CD1c-positive myeloid dendritic cell (primary cell): Measurements from ENCODE around the gene E2F6.
"Not testable (repeated sequence)": the region's sequence is repeated elsewhere in the genome, so short reads cannot be mapped to it uniquely, and the experiment has no call there.

ENCODE experiments used
- DNase-seq: peaks from one replicate; pipeline ENCODE4 v3.0.0-alpha.2; 2016; ENCODE audit errors: extremely low spot score

The E2F6 gene

DNA sequence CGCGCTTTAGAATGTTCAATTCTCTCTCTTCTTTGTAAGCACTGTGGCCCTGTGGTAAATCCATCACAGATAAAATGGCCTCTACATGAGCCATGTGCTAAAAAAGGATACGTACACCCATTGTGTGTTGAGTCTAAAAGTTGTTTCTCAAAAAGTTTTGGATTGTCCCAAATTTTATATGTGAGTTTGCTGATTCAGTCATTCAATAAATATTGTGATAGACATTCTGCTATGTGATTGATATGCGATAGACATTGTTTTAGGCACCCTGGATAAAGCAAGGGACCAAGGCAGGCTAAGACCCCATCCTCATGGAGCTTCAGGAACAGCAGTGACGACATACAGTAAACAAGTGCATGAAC lies 53.5 kb downstream of the E2F6 start:
- no peak for DNase-seq

DNA sequence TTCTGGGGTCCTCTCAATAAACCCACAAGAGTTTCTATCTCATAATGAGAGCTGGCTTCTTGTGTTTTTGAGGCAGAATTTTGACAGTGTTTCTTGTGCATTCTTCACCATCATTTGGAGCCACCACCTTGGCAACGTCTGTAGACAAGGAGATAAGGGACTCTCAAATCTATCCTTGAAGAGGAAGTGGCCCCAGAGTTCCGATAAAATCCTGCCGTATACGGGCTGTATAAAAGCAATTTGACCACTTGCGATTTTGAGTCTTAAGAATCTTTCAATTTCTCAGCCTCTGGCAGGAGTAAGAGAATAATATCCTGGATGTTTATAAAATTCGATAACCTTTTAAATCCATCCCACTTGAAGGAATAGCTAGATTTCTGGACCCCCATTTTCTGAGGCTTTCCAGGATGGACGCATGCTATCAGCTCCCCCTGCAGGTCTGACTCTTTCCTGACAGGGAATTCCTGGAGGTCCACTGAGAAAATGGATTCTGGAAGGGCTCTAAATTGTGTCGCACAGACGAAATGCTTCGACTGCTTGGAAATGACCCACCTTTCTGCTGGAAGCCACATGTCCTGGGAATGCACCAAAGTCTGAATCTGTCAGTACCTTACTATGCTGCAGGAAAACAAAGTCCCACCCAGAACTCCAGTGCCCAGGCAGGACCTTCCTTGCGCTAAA lies 54.1 kb downstream of the E2F6 start:
- peak; percentile 29 for DNase-seq

DNA sequence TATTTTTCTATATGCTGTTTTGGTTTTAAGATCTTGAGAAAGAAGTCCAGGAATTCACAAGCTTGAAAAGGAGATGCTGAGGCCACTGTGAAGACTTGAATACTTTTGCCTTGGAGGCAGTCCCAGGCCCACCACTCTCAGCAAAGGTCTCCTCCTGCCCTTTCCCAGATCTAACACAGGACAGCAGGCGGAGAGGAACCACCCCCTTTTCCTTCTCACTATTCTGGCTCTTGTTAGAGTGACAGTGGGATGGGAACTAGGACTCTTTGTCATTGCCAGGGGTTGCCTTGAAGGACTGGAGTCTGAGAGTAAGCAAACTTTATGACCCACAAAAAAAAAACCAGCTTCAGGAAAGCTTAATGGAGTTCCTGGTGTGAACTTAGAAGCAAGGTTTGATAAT lies 54.7 kb downstream of the E2F6 start:
- no peak for DNase-seq

DNA sequence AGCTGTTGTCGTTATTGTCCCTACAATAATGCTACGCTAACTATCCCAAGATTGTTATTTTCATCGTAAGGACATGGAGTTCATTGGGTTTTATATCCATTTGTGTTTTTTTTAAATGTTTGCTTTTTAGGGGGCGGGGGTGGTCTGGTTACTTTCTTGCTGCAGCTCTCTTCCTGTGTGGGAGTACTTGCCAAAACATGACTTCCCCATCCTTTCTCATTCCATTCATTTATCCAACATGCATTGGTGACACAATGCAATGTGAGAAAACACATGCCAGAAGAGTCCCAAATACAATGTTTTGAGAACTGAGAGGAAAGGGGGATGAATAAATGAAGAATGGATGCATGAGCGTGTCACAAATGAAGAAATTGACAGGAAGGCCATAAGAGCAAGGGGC lies 55.9 kb downstream of the E2F6 start:
- no peak for DNase-seq

DNA sequence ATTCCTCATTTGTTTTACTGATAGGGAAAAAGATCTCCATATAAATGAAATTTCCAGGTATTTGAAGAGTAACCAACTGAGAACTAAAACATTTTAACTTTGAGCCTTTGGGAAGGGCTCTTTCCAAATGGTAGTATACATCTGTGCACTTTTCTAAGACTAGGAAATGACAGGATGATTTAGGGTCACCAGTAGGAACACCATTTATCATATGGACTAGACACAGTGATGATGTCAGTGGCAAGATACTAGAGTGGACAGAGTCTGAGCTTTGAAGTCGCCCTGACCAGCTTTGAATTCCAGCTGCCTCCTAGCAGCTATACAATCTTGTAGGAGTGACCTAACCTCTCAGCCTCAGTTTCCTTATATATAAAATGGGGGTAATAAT lies 56.4 kb downstream of the E2F6 start:
- DNase-seq, result no peak

DNA sequence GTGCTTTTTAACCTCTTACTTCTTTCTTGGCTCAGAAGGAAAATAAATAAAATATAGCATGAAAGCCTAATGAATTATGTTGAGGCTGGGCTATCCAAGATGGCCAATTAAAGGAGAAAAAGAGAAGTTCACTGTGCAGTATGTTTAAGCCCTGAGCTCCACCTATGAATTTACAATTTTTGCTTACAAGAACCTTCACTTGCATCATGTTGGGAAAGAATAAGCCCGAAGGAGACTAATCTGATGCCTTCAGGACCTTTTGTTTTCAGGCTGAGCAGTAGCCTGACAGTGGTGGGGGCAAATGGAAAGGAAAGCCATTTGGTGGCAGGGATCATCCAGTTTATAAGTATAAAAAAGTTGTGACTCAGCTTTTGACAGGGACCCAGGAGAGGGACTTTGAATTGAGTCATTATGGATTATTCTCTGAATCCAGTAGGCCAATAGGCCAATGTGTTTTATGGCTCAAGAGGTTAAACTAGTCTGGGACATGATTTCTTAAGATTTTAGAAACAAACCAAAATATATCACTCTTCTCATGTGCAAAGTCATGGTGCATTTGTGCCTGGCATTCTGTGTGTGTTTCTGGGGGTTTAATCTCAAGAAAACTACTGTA lies 56.9 kb downstream of the E2F6 start:
- no peak for DNase-seq

DNA sequence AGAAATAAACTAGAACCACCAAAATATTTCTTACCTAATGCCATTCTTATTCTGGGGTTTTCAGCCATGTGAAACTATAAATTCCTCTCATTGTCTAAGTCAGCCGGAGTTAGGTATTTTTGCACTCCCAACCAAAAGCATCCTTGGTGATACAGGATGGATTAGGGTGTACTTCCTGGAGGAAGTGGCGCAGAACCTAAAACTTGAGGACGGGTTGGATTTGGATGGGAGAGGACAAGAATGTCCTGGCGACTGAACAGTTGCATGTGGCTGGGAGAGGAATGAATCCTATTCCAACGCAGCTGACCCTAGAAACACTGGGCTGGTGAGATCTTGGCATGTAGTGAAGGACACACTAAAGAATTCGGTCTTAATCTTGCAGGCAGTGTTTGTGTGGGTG lies 58.5 kb downstream of the E2F6 start:
- no peak for DNase-seq

DNA sequence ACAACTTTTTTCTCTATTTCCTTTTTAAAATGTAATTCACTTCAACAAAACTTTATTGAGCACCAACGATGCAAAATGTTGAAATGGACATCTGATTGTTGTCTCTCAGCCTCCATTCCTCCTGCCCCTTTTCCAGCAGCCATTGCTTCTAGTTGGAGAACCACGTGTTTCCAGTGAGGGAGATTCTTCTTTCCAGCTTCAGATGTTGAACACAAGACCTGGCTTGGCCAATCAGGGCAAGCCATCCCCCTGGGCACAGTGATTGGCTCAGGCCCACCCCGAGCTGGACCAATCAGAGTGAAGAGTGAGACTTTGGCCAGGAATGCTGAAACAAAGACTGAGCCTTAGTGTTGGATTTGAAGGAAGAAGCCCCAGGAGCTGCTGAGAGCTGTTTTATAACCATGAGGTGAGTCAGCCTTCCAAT lies 59.0 kb downstream of the E2F6 start:
- no peak for DNase-seq

DNA sequence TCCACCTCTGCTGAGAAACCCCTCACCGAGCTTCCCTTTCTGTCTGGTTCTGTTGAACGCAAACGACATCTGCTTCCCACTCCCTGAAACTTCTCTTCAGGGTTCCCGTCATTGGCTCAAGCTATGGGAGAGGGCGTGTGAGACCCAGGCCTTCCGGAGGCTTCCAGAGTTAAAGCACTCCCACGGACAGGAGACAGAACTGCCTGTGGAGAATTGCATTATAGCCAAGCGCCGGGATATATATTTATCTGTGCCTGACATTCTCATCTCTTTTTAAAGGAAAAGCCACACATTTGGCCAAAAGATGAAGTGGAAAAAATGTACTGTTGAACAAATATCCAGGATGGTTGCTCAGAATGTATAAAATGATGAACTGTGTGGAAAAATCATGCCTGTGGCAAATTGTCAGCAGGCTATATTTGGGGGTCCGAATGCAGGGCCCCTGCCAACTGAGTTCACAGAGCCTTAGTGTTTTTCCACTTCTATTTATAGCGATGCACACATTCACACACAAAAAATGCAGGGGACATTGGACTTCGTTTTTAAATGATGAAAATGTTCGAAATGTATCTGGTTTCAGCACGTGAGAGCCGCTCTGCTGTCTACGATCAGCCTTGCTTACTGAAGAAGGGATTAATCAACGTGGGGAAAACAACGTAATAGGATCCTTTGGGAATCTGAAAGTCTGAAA lies 59.5 kb downstream of the E2F6 start:
- no peak for DNase-seq

DNA sequence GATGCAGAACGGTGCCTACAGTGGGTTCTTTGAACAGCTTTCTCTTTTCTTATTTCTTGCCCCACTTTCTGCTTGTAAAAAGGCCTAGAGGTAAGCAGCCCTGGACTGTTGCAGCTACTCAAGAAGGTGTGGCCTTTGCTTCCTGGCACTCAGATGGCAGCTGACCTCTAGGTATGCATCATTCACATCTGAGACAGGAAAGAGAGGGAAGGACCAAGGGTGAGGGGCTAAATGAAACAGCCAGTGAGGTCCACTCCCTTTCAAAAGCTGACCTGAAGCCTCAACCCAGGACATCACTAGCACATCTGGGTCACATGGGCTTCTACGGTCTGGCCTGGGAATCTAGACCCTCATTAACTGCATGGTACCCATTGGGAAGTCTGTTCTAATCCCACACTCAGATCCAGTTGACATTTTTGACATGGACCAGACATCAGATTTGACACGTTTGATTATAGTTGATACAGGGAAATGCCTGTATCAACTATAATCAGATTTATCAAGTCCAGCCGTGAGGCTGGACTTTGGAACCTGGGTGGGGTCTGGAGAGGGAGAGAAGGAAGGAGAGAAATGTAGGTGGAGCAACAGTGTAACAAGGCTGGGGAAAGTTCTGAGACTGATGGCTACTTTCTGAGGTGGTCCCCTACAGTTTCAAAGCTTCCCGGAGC lies 60.2 kb downstream of the E2F6 start:
- DNase-seq, result no peak

DNA sequence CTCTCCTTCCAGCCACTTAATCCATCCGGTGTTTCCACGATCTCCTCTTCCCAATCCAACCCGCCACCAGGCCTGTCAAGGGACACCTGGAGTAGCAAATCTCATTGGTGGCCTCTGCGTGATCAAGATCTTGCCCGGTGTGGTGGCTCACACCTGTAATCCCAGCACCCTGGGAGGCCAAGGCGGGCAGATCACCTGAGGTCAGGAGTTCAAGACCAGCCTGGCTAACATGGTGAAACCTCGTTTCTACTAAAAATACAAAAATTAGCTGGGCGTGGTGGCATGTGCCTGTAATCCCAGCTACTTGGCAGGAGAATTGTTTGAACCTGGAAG lies 60.9 kb downstream of the E2F6 start:
- DNase-seq, result not testable (repeated sequence)

DNA sequence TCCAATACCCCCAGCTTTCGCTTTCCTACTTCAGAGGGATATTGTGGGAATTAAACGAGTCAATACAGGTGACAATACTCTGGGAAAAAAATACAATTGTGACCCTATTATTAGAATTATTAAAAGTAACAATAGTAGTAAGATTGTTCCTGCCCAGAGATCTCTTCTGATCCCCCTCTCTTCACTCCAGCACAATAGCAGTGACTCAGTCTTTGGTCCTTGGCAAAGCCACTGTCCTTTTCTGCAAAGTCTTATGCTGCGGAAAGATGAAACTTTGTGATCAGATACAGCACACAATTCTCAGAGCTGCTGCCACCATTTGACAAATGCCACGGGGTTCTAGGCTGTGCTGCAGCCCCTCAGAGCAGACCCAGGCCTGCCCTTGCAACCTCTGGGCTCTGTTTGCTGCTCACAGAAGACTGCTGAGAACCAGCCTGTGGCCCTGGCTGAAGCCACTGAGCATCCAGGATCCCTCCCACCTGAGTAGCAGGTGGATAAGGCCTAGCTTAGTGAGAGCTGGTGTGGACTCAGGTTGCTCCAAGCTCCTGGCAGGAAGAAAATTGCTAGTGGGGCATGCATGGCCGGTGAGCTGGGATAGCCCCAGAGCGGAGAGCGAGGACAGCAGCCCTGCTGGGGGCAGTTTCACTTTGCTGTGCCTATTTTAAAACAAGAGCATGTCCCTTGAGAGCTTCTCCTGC lies 61.4 kb downstream of the E2F6 start:
- no peak for DNase-seq

DNA sequence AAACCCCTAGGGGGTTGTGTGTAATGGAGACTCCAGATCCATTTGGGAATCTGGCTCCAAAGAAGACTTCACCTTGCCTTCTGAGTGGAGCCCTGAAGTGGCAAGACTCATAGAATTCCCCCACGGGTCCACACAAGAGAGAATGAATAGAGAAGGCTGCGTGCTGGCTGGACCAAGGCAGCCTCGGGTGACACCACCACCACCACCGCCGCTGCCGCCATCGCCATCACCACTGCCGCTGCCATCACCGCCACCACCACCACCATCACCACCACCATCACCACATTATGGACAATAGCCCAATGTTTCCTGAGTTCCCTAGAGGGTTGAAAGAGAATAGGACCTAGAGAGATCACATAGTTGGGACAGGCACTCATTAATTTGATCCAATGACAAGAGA lies 63.5 kb downstream of the E2F6 start:
- DNase-seq, result no peak

DNA sequence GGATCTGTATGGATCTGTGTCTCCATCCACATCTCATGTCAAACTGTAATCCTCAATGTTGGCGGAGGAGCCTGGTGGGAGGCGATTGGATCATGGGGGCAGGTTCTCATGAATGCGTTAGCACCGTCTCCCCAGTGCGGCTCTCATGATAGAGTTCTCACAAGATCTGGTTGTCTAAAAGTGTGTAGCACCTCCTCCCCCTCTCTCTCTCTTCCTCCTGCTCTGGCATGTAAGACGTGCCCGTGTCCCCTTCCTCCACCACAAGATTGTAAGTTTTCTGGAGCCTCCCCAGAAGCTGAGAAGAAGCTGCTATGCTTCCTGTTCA lies 66.6 kb downstream of the E2F6 start:
- DNase-seq, result no peak

DNA sequence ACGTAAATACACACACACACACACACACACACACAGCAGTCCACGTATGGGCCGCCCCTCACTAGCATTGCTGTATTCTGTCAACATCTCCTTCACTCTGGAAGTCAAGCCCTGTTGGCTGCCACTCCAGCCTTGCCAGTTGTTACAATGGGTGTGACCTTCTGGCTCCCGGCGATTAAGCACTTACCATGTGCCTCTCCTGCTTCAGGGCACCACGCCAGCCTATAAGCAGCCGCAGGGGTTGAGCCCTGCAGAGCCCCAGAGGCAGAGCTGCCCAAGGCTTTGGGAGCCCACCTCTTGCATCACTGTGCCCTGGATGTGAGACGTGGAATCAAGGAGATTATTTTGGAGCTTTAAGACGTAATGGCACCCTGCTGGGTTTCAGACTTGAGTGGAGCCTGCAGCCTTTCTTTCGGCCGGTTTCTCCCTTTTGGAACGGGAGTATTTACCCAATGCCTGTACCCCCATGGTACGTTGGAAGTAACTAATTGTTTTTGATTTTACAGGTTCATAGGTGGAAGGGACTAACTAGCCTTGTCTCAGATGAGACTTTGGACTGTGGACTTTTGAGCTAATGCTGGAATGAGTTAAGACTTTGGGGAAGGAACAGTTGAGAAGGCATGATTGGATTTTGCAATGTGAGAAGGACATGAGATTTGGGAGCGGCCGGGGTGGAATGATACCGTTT lies 67.1 kb downstream of the E2F6 start:
- DNase-seq, result no peak

DNA sequence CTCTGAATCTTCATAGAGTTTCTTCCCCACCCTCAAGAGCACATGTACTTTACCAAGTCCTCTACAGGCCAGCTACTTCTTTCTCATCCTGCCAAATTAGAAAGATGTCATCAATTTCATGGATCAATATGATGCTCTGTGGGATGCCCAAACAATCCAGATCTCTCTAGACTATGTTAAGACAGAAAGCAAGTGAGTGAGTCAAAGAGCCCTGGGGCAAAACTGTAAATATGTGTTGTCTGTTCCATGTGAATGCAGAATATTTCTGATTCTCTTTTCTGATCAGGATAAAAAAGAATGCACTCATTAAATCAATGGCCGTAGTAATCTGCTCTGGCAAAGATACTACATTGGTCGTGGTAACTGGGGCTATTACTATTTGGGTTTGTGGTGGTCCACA lies 68.4 kb downstream of the E2F6 start:
- no peak for DNase-seq

DNA sequence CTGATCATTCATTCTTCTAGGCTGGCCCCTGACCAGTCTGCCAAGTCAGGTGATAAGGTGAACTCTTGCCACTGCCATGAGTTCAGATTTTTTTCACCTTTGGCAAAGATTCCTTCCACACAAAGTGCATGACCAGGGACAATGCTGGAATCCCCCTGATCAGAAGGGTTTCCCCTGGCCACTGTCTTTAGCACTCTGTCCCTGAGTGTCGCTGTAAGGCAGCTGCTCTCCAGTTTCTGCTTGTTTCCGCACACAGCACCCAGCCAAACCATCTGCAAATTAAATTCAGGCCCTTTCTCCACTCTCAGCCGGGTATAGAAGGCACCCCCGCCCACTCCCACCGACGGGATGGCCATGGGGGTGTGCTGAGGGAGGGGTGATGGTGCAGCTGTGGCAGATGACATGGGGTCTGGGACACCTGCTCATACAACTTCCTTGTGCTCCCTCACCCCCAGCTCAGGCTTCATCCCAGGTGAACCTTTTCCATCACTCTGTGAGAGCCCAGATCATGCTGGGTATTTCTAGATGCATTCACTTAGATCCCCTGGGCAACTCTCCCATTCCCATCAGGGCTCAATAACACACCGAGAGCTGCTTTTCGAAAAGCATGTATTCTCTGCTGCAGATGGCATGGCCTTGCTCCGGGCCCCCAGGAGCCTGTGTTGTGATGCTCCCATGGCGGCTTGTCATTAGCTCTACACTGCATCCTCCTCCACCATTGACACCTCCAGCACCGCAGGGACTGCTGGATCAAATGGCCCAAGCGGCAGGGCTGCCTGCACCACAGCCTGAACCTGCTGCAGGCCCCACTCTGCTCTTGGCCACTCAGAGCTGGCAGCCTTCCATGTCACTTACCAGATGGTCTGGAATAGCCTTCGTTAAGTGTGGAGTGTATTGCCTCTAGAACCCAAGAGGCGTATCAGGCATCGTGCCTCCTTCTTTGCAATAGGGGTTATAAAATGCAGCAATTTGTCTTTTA lies 69.2 kb downstream of the E2F6 start:
- DNase-seq, result no peak

DNA sequence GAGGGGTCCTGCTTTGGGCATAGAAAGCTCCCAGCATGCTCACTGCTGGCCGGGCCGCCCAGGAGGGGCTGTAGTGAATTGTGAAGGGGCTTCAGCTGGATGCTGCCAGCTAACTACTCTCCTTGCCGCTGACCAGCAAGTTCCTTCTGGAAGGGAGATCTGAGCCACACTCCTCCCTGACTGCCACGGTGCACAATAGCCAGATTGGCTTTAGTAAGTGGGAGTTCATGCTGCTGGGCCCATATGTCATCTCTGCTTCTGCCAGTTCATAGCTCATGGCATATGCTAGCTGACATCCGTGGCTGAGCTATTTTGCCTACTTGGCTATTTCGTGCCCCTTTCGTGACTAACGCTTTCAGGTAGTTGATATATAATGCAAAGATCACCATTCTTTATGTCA lies 69.9 kb downstream of the E2F6 start:
- no peak for DNase-seq

DNA sequence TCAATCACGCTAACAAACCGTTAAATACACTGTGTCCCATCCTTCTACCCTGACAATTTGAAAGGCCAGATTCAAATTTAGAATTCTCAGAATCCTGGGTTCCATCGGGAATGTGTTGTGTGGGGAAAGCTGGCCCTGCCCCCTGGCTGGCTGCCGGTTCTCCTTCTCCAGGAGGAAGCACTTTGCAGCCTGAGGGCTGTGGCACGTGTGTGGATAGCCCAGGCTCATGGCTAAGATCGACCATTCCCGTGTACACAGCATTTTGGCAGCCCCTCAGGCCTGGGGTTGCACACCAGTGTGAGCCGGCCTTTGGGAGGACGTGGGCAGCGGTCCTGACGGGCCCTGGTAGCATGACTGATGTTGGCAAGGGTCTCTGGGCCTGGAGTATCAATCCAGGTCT lies 70.6 kb downstream of the E2F6 start:
- no peak for DNase-seq
